HG03060 (cell line): ENCODE results near the gene TMEM205.
"Not testable (repeated sequence)": the region's sequence is repeated elsewhere in the genome, so short reads cannot be mapped to it uniquely, and the experiment has no call there.

ENCODE experiments used
- ATAC-seq: cut with Tn5 transposase; IDR thresholded peaks from one replicate; pipeline ENCODE4 v1.9.1; 2021; ENCODE audit warnings: low read depth, moderate number of reproducible peaks; ENCODE audit not compliant: unreplicated experiment

TMEM205 gene

DNA sequence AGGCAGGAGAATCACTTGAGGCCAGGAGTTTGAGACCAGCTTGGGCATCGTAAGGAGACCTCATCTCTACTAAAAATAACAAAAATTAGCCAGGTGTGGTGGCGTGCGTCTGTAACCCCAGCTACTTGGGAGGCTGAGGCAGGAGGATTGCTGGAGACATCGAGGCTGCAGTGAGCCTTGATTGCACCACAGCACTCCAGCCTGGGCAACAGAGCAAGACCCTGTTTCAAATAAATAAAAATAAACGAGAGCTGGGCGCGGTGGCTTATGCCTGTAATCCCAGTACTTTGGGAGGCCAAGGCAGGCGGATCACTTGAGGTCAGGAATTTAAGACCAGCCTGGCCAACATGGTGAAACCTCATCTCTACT lies 6.0 kb downstream of the TMEM205 start:
- not testable (repeated sequence) for ATAC-seq

DNA sequence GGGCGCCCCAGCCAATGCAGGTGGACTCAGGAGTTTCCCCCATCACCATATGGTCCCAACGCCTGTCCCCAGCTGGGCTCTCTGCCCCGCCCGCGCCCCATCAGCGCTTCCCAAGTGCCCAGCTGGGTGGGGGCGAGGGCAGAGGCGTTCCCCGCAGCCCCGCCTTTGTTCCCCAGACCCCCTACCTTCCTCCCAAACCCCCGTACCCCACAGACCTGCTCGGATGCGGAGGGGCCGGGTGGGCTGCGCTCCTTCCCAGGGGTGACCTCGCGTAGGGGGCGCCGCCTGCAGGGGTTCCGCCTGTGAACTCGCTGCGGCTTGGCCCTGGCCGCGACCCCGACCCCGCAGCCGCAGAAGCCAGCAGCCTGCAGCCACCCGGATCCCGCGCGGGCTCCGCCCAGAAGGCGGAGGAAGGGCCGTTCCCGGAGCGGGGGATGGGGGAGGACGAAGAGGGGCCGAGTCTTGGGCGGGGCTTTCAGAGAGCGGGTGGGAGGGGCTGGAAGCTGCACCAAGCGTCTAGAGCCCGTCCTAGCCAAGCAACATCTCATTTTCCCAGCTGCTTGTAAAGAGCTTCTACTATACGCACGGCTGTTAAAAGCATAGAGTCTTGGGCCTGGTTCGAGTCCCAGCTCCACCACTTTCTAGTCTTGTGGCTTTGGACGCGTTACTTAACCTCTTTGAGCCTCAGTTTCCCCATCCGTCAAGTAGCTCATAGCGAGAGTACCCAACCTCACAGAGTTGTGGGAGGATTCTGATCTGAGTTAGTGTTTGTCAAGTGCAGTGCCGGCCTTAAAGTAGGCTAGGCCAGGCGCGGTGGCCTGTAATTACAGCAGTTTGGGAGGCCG lies 6.6 kb downstream of the TMEM205 start, which contains the start of gene RAB3D:
TSS of gene RAB3D (minus strand) at position 404 of the 845 bp plus-strand sequence. CDS start 2,258 bp downstream, outside the sequence.
- no peak for ATAC-seq

DNA sequence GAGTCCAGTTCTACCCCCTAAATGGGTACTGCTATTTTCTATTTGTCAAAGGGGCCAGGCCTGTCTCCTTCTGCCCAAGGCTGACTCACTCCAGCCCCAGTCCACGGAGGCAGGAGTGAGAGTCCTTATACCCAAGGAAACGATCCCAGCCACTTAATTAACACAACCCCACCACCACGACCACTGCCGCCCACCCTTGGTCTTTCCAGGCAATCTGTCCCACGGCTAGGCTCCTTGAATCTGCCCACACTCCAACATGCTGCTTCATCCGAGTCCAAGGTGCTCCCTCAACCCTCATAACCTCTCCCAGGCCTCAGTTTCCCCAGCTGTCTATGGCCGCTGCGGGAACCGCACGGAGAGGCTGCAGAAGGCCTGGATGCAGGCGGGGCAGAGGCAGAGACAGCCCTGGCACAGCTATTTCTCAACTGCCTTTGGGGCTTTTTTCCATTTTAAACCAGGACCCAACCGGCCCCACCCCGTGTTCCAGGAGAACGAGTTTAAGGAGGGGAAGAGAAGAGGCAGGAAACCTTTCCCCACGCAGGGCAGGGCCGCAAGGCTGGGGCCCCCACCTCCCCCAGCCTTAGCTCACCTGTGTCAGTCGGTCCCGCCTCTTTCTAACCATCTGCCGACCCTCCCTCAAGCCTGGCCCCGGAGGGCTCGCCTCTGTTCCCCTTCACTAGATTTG lies 7.4 kb downstream of the TMEM205 start:
- ATAC-seq: no peak

DNA sequence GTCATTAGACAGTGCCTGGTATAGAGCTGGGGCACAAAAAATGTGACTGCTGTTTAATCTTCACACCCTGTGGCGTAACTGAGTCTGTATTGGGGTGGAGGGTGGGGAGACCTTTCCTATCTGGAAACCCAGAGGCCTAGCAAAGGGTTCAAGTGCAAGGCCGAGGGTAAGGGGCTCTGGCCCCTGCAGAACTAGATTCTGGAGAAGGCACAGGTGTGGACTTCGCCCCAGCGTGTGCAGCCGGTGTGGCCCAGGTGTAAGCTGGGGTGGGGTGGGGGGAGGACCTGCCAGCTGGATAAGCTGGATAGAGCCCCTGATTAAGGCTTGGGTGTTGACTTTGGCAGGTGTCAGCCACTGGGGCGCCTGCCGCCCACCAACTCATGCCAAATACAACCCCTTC lies 7.9 kb downstream of the TMEM205 start:
- no peak for ATAC-seq

DNA sequence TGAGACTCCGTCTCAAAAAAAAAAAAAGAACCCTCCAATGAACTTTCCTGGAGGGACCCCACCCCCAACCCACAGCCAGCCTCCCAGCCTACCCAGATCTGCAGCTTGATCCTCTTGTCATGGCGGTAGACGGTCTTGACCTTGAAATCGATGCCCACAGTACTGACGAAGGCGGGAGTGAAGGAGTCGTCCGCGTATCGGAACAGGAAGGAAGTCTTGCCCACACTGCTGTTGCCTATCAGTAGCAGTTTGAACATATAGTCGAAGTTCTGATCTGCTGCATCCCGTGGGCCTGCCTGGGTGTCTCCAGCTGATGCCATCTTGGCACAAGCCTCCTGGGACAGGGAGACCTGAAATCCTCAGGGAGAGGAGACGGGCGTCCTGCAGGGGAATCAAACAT lies 9.0 kb downstream of the TMEM205 start:
- no peak for ATAC-seq

DNA sequence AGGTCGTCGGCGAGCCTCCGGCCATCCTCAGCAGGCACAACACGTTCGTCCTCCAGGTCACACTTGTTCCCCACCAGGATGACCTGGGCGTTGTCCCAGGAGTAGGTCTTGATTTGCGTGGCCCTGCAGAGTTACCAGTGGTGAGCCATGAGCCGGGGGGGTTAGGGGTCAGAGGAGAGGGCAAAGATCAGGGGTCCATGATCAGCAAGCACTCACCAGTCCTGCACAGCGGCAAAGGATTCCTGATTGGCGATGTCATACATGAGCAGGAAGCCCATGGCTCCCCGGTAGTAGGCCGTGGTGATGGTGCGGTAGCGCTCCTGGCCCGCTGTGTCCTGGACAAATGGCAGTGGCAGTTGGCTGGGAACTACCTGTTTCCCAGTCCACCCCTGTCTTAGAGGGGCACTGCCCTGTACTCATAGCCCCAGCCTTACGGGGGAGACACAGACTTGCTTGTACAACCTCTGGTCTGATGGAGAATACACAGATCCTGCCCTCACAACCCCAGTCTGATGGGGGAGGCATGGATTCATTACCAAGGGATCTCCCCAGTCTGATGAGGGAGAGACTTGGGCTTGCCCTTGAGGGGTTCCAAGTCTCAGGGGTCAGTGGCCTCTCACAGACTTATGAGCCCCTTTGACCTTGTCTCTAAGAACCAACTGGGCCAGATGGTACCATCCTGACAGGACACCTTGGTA lies 10.5 kb downstream of the TMEM205 start:
- no peak for ATAC-seq

DNA sequence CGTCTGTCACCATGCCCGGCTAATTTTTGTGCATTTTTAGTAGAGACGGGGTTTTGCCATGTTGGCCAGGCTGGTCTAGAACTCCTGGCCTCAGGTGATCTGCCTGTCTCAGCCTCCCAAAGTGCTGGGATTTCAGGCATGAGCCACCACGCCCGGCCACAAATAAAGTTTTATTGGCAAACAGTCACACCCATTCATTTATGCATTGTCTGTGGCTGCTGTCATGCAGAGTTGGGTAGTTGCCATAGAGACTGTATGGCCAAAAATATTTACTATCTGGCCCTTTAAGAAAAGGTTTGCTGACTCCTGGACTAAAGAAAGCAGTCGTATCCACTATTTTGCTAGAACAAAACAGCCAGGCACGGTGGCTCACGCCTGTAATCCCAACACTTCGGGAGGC lies 12.2 kb downstream of the TMEM205 start:
- ATAC-seq: not testable (repeated sequence)

DNA sequence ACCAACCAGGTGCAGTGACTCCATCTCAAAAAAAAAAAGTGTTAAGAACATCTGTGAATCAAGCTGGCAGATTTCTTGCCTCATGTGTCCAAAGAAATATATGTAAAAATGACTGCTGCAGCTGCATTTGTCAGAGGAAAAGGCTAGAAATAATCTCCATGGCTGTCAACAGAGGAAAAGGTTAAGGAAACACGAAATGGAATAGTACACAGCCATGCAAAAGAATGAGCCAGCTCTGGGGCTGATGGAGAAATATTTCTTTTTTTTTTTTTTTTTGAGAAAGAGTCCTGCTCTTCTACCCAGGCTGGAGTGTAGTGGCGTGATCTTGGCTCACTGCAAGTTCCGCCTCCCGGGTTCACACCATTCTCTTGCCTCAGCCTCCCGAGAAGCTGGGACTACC lies 13.2 kb downstream of the TMEM205 start:
- no peak for ATAC-seq

DNA sequence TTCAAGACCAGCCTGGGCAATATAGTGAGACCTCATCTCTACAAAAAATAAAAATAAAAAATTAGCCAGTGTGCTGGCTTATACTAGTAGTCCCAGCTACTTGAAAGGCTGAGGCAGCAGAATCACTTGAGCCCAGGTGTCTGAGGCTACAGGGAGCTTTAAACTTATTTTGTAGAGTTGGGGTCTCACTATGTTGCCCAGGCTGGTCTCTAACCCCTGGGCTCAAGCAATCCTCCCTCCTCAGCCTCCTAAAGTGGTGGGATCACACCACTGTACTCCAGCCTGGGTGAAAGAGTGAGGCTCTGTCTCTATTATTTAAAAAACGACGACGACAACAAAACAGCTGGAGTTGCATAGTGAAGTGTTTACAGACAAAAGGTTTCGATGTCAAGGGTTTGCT lies 14.6 kb downstream of the TMEM205 start:
- no peak for ATAC-seq

DNA sequence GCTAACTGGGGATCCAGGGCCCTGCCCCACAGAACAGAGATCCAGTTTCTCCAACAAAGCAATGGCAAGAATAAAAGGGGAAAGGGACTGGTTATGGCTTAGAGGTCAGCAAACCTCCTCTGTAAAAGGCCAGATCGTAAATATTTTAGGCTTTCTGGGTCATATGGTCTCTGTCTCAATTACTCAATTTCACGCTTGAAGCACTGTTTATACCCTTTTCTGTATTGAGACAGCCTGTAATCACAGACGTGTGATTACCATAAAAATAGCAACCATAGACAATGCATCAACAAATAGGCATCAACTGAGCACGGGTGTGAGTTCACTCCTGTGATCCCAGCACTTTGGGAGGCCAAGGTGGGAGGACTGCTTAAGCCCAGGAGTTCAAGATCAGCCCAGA lies 15.9 kb downstream of the TMEM205 start:
- ATAC-seq: no peak

DNA sequence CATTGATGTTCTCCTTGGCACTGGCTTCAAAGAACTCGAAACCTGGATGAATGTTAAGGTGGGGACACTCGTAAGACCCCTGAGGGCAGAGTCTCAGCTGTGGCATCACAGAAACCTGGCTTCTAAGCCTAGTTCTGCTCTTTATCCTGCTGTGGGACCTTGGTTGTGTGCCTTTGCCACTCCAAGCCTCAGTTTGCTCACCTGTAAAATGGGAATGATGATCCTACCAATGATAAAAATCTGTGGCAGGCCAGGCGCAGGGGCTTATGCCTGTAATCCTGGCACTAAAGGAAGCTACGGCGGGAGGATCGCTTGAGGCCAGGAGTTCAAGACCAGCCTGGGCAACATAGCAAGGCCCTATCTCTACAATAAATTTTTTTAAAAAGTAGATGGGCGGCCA lies 20.5 kb downstream of the TMEM205 start:
- ATAC-seq: no peak

DNA sequence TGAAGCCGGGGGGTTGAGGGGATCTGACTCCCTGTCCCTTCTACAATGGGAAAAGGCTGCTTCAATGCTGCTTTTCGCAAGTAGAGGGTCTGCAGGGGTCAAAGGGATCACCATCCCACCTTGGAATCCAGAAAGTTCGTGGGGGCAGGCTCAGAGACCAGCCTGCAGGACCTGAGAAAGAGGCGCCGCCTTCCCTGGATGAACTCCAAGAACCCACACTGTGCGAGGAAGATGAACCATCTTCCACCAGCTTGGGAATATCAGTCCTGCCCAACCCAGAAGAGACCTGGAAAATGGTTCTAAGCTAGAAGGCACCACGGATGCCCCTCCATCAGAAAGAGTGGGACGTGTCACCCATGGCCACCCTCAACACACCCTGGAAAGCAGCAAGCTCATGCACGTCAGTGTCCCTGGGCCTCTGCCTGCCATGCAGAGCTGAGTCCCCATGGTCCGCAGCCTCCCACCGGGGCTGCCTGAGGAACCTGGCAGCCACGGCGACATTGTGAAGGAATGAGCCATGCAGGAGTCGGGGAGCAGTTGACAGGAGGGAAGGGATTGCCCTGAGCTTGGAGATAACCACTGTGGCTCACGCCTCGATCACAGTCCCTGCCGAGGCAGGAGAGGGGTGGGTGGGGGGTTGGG lies 21.2 kb downstream of the TMEM205 start:
- no peak for ATAC-seq

DNA sequence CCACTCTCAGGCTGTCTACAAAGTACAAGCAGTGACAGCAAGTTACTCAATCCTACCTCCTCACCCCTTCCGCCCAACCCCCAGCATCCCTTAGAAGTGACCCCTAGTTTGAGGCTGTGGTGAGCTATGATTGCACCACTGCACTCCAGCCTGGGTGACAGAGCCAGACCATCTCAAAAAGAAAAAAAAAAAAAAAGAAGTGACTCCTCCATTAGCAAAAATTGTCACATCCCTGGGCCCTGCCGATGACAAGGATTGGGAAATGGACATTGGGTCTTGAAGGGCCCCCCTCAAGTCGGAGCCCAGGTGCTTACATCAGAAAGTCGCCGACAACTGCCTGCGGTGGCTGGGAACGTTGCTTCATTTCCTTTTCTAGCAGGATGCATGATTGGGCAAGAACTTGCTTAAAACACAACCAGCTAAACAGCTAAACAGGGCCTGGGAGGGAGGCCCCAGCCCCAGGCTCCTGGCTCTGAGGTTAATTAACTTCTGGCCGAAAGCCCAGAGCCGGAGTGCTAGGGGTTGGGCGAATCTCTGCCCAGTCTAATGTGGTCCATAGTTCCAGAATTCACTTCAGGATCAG lies 21.9 kb downstream of the TMEM205 start:
- no peak for ATAC-seq

DNA sequence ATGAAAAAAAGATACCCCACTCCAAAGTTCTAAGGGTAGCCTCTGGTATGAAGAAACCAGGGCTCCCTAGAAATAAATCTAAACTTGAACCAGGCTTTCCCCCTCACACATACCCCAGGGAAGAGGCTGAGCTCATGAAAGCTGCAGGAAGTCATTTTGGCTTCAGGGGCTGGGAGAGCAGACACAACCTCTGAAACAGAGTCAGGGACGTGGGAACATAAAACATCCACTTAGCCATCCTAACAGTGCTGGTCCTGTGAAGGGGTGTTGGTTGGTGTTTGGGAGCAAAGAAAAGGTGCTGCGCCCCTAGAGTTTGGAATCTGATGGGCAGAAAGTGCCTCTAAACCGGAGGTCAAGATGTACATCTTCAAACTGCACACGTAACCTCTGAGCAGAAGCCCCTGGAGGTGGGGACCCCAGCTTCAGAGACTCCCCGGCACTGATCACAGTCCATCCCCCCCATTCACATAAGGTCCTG lies 22.4 kb downstream of the TMEM205 start:
- ATAC-seq: no peak

DNA sequence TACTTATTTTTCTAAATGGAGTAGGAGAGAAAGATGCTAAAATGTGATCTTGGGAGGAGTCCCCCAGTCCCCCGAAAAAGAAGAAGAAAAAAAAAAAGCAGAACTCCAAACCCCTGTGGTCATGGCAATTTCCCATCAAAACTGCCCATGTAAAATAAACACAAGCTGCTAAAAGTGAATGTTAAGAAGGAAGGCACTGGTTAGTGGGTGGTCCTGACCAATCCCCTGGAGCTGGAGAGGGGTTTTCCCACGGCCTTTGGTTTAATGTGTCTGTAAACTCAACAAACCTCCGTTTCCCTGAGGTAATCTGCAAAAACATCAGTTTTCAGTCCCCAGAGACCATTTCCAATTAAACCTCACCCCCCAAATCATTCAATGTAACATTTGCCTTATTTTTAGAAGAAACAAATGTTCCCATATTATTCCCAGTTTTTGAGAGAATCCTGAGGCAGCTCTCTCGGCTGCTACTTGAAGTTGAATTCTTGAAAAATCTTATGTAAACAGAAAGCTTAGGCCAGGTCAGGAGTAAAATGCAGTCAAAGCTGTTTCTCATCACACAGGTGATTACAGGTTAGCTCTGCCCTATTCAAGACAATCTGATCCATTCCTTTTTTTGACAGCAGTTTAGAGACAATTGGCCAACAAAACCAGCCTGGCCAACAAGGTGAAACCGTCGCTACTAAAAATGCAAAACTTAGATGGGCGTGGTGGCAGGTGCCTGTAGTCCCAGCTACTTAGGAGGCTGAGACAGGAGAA lies 23.6 kb downstream of the TMEM205 start:
- no peak for ATAC-seq

DNA sequence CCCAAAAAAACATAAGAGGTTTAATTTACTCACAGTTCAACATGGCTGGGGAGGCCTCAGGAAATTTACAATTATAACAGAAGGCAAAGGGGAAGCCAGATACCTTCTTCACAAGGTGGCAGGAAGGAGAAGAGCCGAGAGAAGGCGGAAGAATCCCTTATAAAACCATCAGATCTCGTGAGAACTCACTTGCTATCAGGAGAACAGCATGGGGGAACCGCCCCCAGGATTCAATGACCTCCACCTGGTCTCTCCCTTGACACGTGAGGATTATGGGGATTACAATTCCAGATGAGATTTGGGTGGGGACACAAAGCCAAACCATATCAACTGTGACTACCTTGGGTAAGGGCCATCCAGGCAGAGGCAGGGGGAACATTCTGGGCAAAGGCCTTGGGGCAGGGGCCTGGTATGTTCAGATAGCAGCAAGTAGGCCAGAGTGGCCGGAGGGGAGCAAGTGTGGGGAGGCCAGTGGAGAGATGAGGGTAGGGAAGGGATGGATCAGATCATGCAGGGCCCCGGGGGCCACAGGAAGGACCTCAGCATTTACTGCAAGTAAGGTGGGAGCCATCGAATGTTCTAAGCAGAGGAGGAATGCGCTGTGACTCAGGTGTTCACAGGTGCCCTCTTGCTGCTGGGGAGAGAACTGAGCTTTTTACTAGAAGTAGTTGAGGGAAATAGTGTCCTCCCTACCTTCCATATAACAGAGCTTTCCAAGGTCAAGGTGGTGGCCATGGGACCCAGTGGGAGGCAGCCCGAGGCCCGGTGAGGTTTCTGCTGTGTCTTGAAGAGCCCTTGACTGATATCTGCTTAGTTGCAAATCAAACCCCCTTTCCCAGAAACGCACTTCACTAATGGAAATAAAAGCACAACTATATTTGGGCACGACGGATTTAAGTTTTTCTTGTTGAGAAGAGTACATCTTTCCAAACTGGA lies 24.6 kb downstream of the TMEM205 start:
- no peak for ATAC-seq

DNA sequence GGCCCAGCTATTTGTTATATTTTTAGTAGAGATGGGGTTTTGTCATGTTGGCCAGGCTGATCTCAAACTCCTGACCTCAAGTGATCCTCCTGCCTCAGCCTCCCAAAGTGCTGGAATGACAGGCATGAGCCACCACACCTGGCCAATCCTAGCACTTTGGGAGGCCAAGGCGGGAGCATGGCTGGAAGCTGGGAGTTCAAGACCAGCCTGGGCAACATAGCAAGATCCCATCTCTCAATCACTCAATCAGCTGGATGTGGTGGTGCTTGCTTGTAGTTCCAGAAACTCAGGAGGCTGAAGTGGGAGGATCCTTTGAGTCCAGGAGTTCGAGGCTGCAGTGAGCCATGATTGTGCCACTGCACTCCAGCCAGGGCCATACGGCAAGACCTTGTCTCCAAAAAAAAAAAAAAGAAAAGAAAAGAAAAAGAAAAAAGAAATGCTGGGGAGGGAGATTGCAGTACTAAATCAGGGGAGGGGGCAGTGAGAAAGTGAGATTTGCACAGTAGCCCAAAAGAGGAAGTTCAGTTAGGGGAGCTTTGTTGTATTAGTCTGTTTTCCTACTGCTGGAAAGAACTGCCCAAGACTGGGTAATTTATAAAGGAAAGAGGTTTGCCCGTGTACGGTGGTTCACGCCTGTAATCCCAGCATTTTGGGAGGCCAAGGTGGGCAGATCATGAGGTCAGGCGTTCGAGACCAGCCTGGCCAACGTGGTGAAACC lies 25.6 kb downstream of the TMEM205 start:
- not testable (repeated sequence) for ATAC-seq

DNA sequence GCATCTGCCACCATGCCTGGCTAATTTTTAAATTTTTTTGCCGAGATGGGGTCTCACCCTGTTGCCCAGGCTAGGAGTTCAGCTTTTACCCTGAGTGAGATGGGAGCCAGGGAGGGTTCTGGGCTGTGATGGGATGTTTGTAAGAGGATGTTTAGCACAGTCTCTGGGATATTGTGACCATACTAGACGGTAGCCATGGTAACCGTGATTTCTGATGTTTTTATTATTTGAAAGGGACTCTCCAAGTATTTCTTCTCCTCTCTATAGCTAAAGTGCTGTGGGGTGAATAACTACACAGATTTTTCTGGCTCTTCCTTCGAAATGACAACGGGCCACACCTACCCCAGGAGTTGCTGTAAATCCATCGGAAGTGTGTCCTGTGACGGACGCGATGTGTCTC lies 39.7 kb downstream of the TMEM205 start:
- ATAC-seq: no peak
